Measurements from ENCODE around the gene FAM89B. TPM values are rescaled to one million over a fixed set of nuclear protein-coding genes. Genes with fewer than 3 reads are reported as not detected.

The FAM89B gene
- total and polyA plus RNA-seq, 7 donors = 34.0 to 96.7 (median 63.3) TPM

- Histone ChIP-seq H3K9me3 (no peaks in the 10 kb centered on the region), H3K27ac (peak overlapping the region in 2 of 4 donors; percentile 2 to 18), H3K36me3 (peaks cover 11 to 55% (median 31%) of the 10 kb centered on the region in 4 donors), H3K4me1 (peaks cover 0 to 50% (median 31%) of the 10 kb centered on the region in 4 donors), H3K4me3 (no peak overlapping the region), H3K27me3 (no peaks in the 10 kb centered on the region)
- intact Hi-C loops (cut with DNase I) = no loop called here
- no peak for DNase-seq
- WGBS, 2 donors = 13 to 33% methylated on average over 17 of the region's 17 CpGs
- TF ChIP-seq POLR2A (IDR thresholded peaks at IDR 0.05) = no peak
- no peak for TF ChIP-seq POLR2AphosphoS5 (IDR thresholded peaks at IDR 0.05)
- TF ChIP-seq CTCF (IDR thresholded peaks at IDR 0.05) = peak in 1 of 4 experiments; percentile 27
- no peak for TF ChIP-seq EP300 (IDR thresholded peaks at IDR 0.05)
Measured at GRCh38 chr11:65551572-65552387, 20.6 kb upstream of the FAM89B start.

- Histone ChIP-seq H3K27me3 (no peaks in the 10 kb centered on the region), H3K36me3 (peaks cover 11 to 52% (median 29%) of the 10 kb centered on the region in 4 donors), H3K27ac (peak overlapping the region in 1 of 4 donors; percentile 2), H3K9me3 (no peaks in the 10 kb centered on the region), H3K4me1 (peaks cover 0 to 50% (median 35%) of the 10 kb centered on the region in 4 donors), H3K4me3 (no peak overlapping the region)
- 58 to 76% methylated on average over 9 of the region's 9 CpGs for WGBS, 2 donors
- no peak for DNase-seq
- TF ChIP-seq POLR2A (IDR thresholded peaks at IDR 0.05) (no peak), POLR2AphosphoS5 (IDR thresholded peaks at IDR 0.05) (no peak), CTCF (IDR thresholded peaks at IDR 0.05) (no peak), EP300 (IDR thresholded peaks at IDR 0.05) (no peak)
- intact Hi-C loops (cut with DNase I) = no loop called here
Measured at GRCh38 chr11:65552388-65552951, 19.9 kb upstream of the FAM89B start.

GRCh38 chr11:65553301-65554001 is 18.9 kb upstream of the FAM89B start:
- H3K27me3 ChIP-seq = no peaks in the 10 kb centered on the region
- H3K27ac ChIP-seq = peak overlapping the region in 1 of 4 donors; percentile 96
- TF ChIP-seq CTCF (IDR thresholded peaks at IDR 0.05) = no peak
- no peak for TF ChIP-seq POLR2A (IDR thresholded peaks at IDR 0.05)
- no peak for TF ChIP-seq POLR2AphosphoS5 (IDR thresholded peaks at IDR 0.05)
- TF ChIP-seq EP300 (IDR thresholded peaks at IDR 0.05) = no peak
- H3K9me3 ChIP-seq = no peaks in the 10 kb centered on the region
- no peak for DNase-seq
- H3K4me1 ChIP-seq = peaks cover 0 to 50% (median 38%) of the 10 kb centered on the region in 4 donors
- WGBS, 2 donors = 57 to 60% methylated on average over 37 of the region's 37 CpGs
- H3K36me3 ChIP-seq = peaks cover 11 to 42% (median 24%) of the 10 kb centered on the region in 4 donors
- intact Hi-C loops (cut with DNase I) = no loop called here
- H3K4me3 ChIP-seq = no peak overlapping the region

- no peak for TF ChIP-seq CTCF (IDR thresholded peaks at IDR 0.05)
- TF ChIP-seq POLR2A (IDR thresholded peaks at IDR 0.05) = no peak
- no peak for TF ChIP-seq POLR2AphosphoS5 (IDR thresholded peaks at IDR 0.05)
- TF ChIP-seq EP300 (IDR thresholded peaks at IDR 0.05) = no peak
- Histone ChIP-seq H3K9me3 (no peaks in the 10 kb centered on the region), H3K27me3 (no peaks in the 10 kb centered on the region), H3K36me3 (peaks cover 11 to 34% (median 17%) of the 10 kb centered on the region in 4 donors), H3K27ac (peak overlapping the region in 2 of 4 donors; percentile 96 to 99), H3K4me1 (peaks cover 0 to 58% (median 45%) of the 10 kb centered on the region in 4 donors), H3K4me3 (no peak overlapping the region)
- intact Hi-C loops (cut with DNase I) = no loop called here
- DNase-seq = no peak
- 85 to 88% methylated on average over 27 of the region's 27 CpGs for WGBS, 2 donors
Measured at GRCh38 chr11:65554057-65554818, 18.1 kb upstream of the FAM89B start.

All from sigmoid colon (tissue), 7 donors.